Testis (tissue), 2 donors: ENCODE measurements around the gene SRCIN1.

Experiments used
- CTCF ChIP-seq, 3 experiments: fragments of 450-650 bp in 2 of 3; fragments of 200-600 bp in 1 of 3; sonication (generic) in 1 of 3; IDR thresholded peaks; one replicate each; pipeline ENCODE4 v1.5.1; 2016 to 2019; ENCODE audit warnings: antibody characterized with exemption in 3 of 3, mild to moderate bottlenecking in 2 of 3, moderate library complexity in 1 of 3
- POLR2A ChIP-seq: fragments of 450-650 bp; IDR thresholded peaks from one replicate; pipeline ENCODE4 v1.6.1; 2017; ENCODE audit warnings: antibody characterized with exemption, mild to moderate bottlenecking, moderate library complexity

DNA sequence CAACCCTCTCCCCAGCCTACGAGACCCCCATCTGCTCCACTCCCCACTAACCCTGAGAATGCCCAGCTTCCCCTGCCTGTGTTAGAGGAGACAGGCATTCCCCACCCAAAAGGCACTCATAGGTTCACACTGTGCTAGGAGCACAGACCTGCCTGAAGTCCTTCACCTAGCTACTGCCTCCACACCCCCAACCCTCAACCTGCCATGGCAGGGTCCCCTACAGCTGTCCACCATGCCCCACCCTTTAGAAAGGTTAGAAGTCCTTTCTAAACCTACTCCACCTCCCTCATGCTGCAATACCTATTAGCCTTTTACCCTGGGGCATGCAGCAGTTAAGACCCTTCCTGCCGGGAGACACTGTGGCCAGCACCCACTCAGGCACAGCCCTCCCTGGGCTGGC lies 9.1 kb downstream of the SRCIN1 start:
- TF ChIP-seq CTCF (IDR thresholded peaks at IDR 0.05) (no peak), POLR2A (no peak)
